HG03457 (cell line): Measurements from ENCODE around the gene WHAMM.
"Not testable (repeated sequence)": the region's sequence is repeated elsewhere in the genome, so short reads cannot be mapped to it uniquely, and the experiment has no call there.

Experiments
- ATAC-seq: cut with Tn5 transposase; IDR thresholded peaks from one replicate; pipeline ENCODE4 v1.9.1; 2021; ENCODE audit warnings: moderate number of reproducible peaks; ENCODE audit not compliant: unreplicated experiment

WHAMM gene

DNA sequence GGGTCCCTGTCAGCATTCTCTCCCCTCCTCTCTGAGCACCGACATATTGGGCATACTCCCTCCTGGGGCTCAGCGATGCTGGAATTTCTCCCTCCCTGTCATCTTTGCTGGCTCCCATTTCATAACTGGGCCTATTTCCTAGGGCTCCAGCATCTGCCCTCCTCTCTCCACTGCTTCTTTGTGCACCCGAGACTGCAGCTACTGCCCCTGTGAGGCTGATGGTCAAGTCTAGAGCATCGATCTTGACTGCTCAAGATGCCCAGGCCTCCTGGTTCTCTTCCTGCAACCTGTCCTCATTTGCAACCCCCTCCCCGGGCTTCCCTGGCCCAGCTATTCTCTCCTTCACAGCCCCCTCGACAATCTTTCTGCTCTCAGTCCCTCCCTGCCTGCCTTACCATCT is 53.5 kb downstream of the WHAMM start:
- no peak for ATAC-seq

DNA sequence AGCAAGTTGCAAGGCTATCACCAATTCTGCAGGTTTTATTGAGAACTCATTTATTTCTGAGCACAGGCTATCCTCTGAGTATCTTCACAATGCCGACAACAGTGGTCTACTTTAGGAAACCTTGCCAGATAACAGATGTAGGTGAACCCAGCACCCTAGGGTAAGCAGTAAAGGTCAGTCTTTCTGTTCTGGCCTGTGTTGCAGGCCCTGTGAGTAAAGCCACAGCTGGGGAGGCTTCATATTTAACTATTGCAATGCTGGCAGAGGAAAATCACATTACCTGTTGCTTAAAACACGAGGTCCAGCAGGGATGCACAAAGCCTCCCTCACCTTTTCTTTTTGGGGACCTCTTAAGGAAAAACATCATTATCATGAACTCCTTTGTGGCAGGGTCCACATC is 55.5 kb downstream of the WHAMM start:
- no peak for ATAC-seq

DNA sequence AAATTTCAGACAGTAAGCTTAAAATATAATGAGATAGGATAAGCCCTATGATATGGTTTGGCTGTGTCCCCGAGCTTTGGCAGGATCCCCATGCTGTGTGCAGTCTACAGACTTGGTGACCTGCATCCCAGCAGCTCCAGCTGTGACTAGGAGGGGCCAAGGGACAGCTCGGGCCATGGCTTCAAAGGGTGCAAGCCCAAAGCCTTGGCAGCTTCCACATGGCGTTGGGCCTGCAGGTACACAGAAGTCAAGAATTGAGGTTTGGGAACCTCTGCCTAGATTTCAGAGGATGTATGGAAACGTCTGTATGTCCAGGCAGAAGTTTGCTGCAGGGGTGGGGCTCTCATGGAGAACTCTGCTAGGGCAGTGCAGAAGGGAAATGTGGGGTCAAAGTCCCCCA is 56.2 kb downstream of the WHAMM start:
- not testable (repeated sequence) for ATAC-seq

DNA sequence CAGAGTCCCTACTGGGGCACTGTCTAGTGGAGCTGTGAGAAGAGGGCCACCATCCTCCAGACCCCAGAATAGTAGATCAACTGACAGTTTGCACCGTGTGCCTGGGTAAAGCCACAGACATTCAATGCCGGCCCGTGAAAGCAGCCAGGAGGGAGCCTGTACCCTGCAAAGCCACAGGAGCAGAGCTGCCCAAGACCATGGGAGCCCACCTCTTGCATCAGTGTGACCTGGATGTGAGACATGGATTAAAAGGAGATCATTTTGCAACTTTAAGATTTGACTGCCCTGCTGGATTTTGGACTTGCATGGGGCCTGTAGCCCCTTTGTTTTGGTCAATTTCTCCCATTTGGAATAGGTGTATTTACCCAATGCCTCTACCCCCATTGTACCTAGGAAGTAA is 56.6 kb downstream of the WHAMM start:
- not testable (repeated sequence) for ATAC-seq

DNA sequence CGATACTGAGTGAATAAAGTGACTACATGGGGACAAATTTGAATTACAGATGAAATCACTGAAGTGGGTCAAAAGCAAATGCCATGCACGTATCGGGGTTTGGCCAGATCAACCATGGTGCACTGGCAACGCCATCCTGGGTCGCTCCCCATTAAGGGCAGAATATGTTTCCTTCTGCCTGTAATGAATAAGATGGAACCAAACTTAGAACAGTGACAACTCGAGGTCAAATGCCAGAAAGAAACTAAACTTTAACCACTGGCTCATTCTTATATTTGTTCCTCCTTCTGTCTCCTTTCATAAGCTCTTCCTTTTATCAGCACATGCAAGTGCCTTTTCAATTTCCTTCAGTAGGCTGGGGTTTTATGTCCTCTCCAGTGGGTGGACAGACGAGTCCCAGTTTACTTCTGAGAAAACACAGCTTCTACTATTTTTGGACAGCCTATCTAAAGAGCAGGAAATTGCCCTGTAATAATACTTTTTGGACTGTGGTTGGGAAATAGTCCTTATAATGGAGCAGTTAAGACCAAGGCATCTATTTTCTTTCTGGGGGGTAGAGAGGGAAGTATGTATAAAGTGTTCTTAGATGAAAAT is 61.4 kb downstream of the WHAMM start:
- ATAC-seq: no peak

DNA sequence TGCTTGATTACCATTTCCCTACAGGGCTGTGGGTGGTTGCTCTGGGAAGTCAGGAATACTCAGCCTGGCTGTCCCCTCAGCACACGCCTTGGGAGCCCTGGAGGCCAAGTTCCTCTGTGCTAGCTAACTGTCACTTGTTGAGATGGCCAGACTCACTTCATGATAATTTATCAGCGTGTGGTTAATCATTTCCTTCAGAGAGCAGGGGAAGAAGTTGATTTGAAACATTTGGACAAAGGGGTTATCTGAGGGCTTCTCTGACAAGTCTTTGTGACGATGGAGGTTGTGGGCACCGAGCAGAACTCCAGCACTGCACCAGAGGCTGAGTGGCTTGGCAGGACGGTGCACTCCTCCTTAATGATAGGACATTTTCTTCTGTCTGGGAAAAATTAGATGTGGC is 61.9 kb downstream of the WHAMM start:
- no peak for ATAC-seq

DNA sequence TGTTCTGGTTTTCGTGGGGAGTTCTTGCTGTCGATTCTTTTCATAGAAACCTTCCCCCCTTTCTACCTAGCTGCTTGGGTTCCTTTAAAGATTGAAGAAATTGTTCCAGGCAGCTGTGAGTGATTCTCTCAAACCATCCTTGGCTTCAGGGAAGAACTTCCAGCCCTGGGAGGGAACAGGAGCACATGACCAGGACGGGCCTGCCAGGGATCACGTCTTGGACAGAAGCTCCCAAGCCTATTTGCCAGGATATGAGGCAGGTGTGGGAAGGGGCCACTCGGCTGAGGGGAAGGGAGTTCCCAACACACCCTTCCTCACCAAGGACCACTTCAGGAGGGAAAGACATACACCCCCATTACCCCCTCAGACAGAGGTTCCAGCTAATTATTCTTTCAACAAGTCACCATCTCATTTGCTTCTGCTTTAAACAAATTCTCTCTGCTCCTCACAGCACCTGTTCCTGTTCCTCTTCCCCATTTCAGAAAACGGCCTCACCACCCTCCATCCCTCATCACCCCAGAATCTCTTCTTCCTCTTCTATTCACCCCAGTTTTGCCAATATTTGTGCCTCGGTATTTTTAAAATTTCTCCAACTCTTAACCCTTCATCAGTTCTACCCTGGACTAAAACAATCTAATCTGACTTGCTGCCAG is 62.5 kb downstream of the WHAMM start:
- no peak for ATAC-seq

DNA sequence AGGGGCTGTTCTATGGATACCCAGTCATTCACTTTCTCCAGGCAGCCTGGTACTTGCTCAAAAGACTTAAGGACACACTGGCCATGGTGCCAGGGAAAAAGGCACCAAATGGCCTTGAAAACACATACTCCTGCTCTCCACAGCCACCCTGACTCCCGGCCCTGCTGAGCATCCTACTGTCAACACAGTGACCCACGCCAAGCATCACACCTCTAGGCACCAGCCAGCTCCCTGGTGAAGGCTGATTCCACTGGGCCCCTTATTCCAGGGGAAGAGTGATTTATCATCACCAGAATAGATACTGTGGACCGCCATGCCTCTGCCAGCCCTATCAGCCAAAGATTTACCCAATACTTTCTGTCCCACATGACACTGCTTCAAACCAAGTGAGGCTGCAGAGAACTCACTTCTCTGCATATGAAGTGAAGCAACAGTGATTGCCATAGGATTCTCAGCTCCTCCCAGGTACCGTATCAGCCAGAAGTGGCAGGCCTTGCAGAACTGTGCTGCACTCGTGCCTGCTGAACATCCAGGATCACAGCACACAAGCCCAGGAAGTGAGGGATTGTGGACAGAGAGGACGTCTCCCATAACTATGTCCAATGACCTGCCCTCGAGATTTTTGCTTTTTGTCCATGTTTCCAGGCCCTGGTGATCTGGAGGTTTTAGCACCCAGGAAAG is 63.7 kb downstream of the WHAMM start:
- no peak for ATAC-seq

DNA sequence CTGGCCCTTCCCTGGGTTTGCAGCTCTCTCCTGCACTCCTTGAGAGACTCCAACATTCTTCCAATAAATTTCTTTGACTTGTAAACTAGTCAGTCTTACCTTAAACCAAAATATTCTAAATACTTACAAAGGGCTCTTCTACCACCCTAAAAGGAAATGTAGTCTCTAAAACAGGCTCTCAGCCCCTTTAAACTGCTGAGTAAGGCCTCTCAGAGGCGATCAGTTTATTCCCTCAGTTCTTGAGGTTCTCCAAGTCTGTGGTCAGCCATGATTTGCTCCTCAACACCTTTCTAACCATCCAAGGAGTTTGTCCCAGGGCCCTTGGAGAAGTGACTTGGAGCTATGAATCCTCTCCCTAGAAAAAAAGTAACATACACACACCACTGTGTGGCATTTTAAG is 64.8 kb downstream of the WHAMM start:
- no peak for ATAC-seq

DNA sequence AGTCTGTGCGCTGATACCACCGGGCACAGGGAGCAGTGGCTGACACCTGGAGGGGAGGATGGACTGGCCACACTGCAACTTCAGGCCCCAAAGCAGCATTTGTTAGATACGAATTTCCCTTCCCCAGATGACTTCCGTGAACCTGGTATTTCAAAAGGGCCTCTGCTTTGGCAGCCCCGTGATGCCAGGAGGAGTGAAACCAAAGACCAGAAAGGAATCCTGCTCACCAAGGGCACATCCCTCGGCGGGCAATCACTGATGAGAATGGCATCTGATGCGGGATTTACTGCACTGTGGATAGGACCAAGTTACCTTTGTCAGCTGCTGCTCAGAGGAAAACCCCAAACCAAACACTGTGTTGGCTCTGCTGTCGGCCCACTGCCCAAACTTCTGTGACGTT is 65.5 kb downstream of the WHAMM start:
- no peak for ATAC-seq

DNA sequence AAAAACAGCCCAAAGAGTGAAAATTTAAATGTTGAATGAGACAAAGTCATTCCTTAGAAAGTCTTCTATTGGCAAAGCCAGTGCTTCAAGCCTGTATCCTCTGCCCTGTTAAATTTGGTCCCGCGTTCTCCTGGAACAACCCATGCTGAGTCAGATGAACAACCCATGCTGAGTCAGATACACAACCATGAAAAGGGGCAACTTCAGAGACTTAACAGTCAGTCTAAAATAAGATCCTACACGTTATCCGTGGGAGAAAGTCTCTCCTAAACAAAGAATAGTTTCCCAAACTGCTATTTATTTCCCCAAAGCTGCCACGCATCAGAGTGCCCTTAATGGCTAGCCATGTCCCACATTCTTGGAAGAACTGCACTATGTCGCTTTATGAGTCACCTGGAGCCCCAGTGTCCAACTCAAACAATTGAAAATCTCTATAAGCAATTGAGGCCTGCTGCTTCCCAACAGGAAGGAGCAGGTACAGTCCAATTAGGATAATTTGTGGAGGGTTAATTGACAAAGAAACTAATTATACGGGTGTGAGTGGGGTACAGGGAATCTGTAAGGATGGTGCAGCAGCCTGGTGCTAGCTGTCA is 66.1 kb downstream of the WHAMM start:
- ATAC-seq: no peak

DNA sequence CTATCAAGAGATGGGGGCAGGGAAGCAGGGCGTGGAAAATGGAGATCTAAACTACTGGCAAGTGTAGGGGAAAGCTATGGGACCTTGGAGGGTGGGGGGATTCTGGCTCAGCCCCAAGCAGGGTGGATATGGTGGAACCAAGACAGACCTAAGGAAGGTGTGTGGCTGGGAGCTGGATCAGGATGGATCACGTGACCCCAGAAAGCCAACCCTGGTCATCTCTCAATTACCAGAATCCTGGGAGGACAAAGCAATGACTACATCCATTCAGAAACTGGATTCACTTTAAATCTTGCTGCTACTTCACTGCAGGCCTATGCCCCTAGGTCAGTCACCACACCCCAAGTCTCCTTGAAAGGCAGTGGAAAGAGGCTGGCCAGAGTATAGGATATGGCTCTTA is 68.4 kb downstream of the WHAMM start:
- no peak for ATAC-seq

DNA sequence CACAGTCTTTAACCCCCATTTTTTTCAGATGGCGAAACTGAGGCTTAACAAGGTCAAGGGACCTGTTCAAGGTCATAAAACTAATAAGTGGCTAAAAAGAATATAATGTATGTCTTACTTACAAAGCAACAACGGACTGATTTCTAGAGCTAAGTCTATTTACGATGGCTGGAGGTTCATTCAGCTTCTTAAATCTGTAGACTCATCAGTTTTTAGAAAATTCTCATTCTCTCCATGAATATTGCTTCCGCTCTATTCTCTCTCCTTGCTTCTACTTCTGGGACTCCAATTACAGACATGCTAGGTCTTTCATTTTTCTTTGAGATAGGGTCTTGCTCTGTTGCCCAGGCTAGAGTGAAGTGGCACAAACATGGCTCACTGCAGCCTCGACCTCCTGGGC is 68.9 kb downstream of the WHAMM start:
- ATAC-seq: no peak

DNA sequence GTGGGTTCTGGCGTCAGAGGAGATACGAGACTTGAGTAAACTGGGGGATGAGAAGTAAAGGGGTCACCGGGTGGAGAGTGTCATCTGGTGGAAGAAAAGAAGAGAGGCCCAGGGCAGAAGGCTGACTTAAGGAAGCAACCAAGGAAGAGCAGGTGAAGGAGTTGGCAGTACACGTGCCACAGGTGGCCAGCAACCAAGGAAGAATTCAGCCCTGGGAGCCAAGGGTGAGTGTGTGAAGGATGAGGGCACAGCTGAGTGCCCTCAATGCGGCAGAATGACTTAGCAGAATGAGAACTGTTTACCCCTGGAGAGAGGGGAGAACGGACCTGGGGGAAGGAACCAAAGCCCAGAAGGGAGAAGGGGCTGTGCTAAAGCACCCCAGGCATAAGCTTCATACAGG is 71.3 kb downstream of the WHAMM start:
- ATAC-seq: no peak

DNA sequence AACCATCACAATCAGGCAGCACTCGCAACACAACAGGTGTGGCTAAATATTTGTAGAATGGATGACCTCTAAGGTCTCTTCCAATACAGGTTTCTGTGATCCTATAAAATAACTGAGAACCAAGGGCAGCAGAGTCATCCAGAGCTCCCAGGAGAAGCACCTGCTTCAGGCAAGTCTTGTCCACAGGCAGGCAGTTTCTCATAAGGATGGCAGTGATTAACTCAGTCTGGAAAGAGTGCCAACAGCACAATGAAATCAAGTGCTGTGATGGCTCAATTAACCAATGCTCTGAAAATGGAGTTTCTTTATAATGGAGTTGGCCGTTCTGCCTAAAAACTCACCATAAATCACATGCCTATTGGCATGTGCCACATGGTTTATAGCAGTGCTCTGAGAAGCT is 72.3 kb downstream of the WHAMM start:
- ATAC-seq: no peak

DNA sequence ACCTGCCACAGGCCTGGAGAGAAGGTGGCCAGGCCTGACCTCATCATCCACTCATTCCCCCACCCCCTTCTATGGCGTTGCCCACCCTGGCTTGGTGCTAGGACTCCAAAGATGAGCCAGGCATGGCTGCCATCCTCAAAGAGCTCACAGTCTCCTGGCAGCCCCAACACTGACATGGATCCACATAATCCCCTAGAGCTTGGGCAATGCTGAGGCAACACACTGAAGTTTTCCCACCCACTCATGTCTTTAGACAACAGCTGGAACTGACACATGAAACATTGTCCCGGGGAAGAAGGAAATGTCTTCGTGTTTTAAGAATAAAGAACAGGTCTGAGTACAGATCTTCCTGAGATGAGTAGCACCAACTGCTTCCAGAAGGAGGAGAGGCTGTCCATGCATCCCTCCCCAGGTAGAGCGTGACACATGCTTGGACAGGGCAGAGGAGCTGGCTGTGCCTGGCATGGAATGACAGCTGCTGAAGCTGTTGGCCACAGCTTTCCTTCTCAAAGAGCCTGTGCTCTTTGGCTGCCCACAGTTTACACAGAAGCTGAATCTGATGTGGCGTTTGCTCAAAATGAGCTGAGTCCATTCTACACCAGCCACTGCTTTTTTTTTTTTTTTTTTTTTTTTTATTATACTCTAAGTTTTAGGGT is 73.0 kb downstream of the WHAMM start:
- no peak for ATAC-seq
